Medulla oblongata (tissue), 1 donor: ENCODE data around the gene DPP3.
"Not testable (repeated sequence)": the region's sequence is repeated elsewhere in the genome, so short reads cannot be mapped to it uniquely, and the experiment has no call there.

Experiments
- DNase-seq: peaks from one replicate; pipeline ENCODE4 v3.0.0-alpha.2; 2015; ENCODE audit errors: extremely low spot score

Gene DPP3

DNA sequence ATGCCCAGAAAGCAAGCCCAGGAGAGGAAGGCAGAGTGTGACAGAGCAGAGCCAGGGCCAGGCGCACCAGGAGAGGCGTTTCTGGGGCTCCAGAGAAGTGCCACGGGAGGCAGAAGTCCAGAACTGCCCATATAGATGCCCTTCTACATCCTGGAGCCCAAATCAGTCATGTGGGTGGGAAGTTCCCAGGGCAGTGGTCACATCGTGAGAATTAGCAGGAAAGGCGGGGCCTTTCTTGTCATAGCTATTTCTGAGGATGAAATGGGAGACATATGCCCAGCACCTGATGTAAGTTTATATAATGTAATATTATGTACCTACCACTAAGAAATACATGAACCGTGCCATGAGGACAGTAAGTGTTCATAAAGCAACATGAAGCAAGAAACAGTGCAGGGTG is 52.5 kb downstream of the DPP3 start:
- DNase-seq = no peak

- DNase-seq = no peak
Measured at GRCh38 chr11:66539170-66539869, 59.1 kb downstream of the DPP3 start.

DNA sequence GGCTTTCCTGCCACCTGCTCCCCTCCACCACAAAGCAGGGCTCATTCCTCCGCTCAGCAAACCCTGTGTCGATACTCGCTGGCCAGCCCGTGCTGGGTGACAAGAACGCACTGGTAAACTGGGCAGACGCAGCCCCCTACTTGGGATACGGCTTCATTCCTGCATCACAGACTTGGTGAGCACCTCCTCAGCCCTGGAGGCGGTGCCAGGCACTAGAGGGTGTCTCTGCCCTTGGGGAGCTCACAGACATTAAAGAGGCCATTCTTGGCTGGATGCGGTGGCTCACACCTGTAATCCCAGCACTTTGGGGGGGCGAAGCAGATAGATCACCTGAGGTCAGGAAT is 59.6 kb downstream of the DPP3 start:
- DNase-seq = no peak

GRCh38 chr11:66540598-66540997 is 60.4 kb downstream of the DPP3 start:
- DNase-seq = not testable (repeated sequence)

DNA sequence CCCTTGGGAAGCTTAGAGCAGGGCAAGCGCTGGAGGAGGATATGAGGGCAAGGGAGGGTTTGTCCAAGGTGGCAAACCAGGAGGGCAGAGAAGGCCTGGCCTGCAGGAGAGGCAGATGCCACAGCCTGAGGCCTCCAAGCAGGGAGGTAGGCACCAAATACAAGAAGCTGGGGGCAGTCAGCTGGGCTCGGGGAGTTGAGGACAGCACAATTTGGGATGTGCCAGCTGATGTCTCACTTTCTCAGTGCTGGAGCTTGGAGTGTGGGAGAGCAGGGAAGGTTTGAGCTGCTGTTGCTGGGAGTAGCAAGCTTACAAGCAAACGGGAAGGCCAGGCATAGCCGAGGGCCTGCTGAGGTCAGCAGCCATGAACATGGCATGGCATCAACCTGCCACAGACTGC is 61.7 kb downstream of the DPP3 start:
- DNase-seq = peak; percentile 18

GRCh38 chr11:66542362-66542761 is 62.1 kb downstream of the DPP3 start:
- DNase-seq = no peak

DNA sequence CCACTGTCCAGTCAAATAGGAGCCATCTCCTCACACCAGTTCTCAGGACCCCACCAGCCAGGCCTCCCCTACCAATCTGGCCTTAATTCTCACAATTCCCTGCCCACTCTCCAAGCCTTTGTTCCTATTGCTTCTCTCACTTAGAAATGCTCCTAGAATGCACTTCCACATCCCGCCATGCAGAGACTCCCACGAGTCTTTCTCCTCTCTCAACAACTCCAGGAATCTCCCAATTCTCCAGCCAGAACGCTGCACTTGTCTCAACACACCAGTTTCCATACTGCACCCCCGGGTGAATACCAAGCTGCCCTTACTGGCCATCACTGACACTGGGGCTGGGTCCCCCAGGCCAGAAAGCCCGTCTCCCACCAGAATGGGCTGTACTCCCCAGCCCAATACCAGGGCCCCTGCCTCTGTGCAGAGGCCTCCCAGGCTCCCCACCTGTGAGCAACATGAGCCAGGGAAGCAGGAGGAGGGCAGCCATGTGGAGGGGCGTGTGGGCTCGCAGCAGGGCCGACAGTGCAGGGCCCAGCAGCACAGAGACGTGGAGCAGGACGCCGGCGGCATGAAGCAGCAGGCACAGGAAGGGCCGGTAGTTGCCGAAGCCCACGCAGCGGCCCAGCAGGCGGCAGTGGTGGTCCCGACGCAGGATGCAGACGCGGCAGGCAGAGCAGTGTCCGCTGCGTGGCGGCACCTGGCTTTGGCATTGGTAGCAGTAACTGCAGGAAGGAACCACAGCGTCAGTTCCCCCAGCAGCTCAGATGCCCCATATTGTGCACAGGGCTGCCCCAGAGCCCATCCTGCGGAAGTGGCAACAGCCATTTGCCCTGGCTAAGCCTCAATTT is 63.3 kb downstream of the DPP3 start:
- peak; percentile 18 for DNase-seq

DNA sequence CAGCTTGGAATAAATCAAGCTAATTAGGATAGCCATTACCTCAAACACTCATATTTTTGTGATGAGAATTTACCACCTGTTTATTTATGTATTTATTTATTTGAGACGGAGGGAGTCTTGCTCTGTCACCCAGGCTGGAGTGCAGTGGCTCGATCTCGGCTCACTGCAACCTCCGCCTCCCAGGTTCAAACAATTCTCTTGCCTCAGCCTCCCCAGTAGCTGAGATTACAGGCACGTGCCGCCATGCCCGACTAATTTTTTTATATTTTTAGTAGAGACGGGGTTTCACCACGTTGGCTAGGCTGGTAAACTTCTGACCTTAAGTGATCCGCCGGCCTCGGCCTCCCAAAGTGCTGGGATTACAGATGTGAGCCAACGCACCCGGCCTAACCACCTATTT is 64.7 kb downstream of the DPP3 start:
- not testable (repeated sequence) for DNase-seq

DNA sequence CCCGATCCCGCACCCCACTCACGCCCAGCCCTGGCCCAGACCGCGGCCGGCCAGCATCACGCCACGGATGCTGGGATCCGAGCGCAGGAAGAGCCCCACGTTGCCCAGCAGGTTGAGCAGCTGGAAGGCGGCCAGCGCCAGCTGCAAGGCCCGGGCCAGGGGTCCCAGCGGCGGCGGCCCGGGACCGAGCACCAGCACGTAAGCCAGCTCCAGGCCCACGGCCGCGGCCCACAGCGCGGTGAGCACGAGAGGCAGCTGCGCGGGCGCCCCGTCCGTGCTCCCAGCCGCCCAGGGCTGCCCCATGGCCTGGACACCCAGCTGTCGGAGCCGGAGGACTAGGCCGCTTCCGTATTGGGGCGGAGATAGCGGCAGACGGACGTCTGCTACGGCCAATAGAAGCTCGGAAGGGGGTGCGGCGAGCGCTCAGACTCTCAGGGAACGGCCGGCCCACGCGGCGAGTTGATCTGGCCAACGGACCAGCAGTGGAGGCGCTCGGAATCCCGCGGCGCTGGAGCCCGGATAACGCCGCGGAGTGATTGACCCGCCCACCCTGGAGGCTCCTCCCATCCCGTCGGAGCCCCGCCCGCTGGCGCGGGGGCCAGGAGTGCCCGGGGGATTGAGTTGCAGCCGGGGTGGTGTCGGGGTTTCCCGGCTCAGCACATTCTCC is 65.6 kb downstream of the DPP3 start, which contains the start of gene ZDHHC24:
ZDHHC24 (minus strand) TSS at position 348 of the 667 bp plus-strand sequence; CDS start at position 303, 45 bp downstream.
- peak; percentile 98 for DNase-seq

DNA sequence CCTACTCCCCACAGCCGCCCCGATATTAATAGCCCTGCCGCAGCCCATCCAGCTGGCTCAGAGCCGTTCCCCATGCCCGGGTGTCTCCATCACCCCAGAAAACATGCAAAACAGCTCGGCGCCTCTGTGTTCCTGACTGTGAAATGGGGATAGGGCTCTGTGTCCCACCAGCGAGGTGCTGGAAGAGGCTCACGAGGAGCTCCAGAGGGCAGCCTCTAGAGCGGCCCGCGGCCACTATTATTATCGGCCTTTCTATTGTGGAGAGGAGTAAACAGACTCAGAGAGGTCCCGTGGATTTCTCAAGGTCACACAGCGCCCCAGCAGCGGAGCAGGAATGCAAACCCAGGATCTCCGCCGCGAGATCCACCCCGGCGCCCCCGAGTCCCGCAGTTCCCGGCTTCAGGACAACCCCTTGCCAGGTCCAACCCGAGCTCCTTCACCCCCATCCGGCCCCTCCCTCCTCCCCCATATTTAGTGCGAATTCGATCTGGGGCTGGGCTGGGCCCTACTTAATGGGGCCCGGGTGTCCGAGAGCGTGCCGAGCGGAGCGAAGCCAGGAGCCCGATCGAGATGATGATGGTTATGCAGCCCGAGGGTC is 66.2 kb downstream of the DPP3 start, which contains the start of gene ACTN3:
ACTN3 (plus strand) TSS at position 536 of the 598 bp plus-strand sequence; CDS start at position 571, 35 bp downstream.
- no peak for DNase-seq

- DNase-seq = no peak
Measured at GRCh38 chr11:66546966-66547661, 66.9 kb downstream of the DPP3 start.

GRCh38 chr11:66547662-66548009 is 67.4 kb downstream of the DPP3 start:
- no peak for DNase-seq

DNA sequence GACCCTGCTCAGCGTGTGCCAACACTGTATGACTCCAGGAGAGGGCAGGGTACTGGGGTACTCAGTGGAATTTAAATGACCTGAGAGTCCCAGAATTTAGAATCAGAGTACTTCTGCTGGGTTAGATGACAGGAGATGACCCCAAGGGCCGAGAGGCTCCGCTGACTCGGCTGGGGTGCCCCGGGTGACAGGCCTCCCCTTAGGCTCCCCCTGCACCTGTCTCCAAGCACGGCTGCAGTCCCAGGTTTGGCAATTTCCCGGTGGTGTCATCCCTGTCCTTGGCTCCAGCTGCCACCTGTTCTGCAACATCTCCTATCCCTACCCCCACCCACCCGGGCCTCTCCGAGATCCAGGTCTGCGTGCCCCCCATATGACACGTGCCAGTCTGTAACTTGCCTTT is 67.8 kb downstream of the DPP3 start:
- DNase-seq = no peak

GRCh38 chr11:66548774-66549630 is 68.8 kb downstream of the DPP3 start:
- no peak for DNase-seq

- no peak for DNase-seq
Measured at GRCh38 chr11:66549696-66550095, 69.5 kb downstream of the DPP3 start.

- no peak for DNase-seq
Measured at GRCh38 chr11:66550887-66551286, 70.7 kb downstream of the DPP3 start.

DNA sequence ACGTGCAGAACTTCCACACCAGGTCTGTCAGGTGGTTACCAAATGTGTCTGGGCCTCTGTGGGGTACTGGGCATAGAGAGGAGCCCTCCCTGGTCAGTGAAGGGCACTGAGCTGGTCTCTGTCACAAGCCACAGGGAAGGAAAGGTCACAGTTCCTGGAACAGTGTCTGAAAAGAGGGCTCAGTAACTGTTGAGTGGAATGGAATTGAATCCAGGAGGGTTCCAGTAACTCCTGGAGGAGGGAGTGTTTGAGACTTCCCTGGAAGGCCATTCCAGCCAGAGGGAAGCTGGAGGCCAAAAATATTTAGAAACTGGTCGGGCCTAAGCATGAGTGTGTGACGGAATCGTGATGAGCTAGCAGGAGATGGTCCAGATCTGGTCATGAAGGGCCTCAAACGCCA is 74.4 kb downstream of the DPP3 start:
- DNase-seq = no peak

GRCh38 chr11:66555416-66555815 is 75.2 kb downstream of the DPP3 start:
- no peak for DNase-seq

DNA sequence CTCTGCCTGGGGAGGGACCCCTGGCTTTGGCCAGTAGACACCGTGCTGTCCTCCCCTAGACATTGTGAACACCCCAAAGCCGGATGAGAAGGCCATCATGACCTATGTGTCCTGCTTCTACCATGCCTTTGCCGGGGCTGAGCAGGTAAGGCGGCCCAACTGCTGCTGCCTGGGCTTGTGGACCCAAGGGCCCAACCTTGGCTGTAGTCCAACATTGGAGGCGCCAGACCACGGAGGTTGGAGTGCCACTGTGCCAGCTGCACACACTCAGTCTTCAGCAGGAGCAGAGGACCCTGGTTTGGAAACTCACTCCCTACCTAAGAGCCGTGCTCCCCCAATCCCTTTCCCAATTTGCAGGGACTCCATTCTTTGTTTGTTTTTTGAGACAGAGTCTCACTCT is 75.9 kb downstream of the DPP3 start:
- DNase-seq = no peak

- no peak for DNase-seq
Measured at GRCh38 chr11:66557733-66558326, 77.6 kb downstream of the DPP3 start.
